GM21619 (cell line): Measurements from ENCODE around the gene GINS2.

Experiments
- ATAC-seq: cut with Tn5 transposase; IDR thresholded peaks from one replicate; pipeline ENCODE4 v1.9.1; 2021; ENCODE audit not compliant: unreplicated experiment

GINS2 gene

GRCh38 chr16:85688586-85689284 lies at the start of gene GINS2:
GINS2 (minus strand) TSS chr16:85688954; CDS start chr16:85688898, 56 bp downstream.
- peak; percentile 86 for ATAC-seq

- no peak for ATAC-seq
Measured at GRCh38 chr16:85736921-85737320, 48.2 kb upstream of the GINS2 start.

- no peak for ATAC-seq
Measured at GRCh38 chr16:85735946-85736345, 47.2 kb upstream of the GINS2 start.

- peak; percentile 86 for ATAC-seq
Measured at GRCh38 chr16:85735225-85735635, 46.5 kb upstream of the GINS2 start.

- ATAC-seq, result no peak
Measured at GRCh38 chr16:85734311-85735017, 45.7 kb upstream of the GINS2 start.

- ATAC-seq, result no peak
Measured at GRCh38 chr16:85733839-85734170, 45.1 kb upstream of the GINS2 start.

- ATAC-seq, result no peak
Measured at GRCh38 chr16:85733155-85733838, 44.5 kb upstream of the GINS2 start.

- no peak for ATAC-seq
Measured at GRCh38 chr16:85731179-85731578, 42.4 kb upstream of the GINS2 start.

GRCh38 chr16:85730186-85730465 lies 41.4 kb upstream of the GINS2 start:
- ATAC-seq, result no peak

GRCh38 chr16:85729452-85730185 lies 40.9 kb upstream of the GINS2 start:
- ATAC-seq, result no peak

- no peak for ATAC-seq
Measured at GRCh38 chr16:85728879-85729278, 40.1 kb upstream of the GINS2 start.

- no peak for ATAC-seq
Measured at GRCh38 chr16:85724936-85725335, 36.2 kb upstream of the GINS2 start.

GRCh38 chr16:85724126-85724879 lies 35.5 kb upstream of the GINS2 start:
- no peak for ATAC-seq

GRCh38 chr16:85722128-85722893 lies 33.6 kb upstream of the GINS2 start:
- ATAC-seq, result no peak

GRCh38 chr16:85720302-85720637 lies 31.5 kb upstream of the GINS2 start:
- no peak for ATAC-seq

- ATAC-seq, result no peak
Measured at GRCh38 chr16:85719605-85720301, 31.0 kb upstream of the GINS2 start.

- no peak for ATAC-seq
Measured at GRCh38 chr16:85718682-85719081, 29.9 kb upstream of the GINS2 start.

- ATAC-seq, result no peak
Measured at GRCh38 chr16:85718153-85718477, 29.4 kb upstream of the GINS2 start.

GRCh38 chr16:85717393-85718152 lies 28.8 kb upstream of the GINS2 start:
- ATAC-seq, result no peak
